Measurements from ENCODE around the gene C1orf159. TPM values are rescaled to one million over a fixed set of nuclear protein-coding genes. Genes with fewer than 3 reads are reported as not detected.

Gene C1orf159
- total and polyA plus RNA-seq, 10 of the 15 experiments (the other 5 are each of a cell fraction or from before 2014, with no cell fraction given): 0.11 to 23.4 (median 8.0) TPM

DNA sequence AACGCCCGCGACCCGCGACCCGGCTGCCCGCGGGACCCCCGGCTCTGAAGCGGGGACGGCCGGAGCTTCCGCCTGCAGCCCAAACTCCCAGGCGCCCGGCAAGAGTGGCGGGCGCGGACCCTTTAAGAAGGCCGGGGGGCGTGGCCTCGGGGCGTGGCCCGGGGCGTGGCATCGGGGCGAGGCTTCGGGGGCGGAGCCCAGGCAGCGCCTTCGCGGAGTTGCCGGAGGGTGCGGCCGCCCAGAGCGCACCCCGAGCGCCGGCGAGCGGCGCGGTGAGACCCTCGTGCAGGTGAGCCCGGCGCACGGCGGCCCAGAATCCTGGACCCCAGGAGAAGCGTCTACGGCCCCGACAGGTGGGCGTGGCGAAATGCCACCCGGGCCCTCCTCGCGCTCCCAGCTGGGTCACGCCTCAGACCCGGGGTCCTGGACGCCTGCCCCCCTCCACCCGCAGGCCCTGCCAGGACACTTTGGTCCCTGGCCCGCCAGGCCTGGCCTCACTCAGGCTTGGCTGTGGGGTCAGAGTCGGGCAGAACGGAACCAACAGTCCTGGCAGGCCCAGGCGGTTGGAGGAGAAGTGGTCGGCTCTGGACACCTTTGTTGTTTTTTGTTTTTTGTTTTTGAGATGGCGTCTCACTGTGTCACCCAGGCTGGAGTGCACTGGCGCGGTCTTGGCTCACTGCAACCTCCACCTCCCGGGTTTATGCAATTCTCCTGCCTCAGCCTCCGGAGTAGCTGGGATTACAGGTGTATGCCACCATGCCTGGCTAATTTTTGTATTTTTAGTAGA, 56.2 kb downstream of the C1orf159 start:
- no peaks in the 10 kb centered on the region for H3K27me3 ChIP-seq (replicated peaks in 1 of 2; ENCODE audit: control insufficient read depth in 2 of 2, insufficient read depth in 2 of 2, low read length in 1 of 2)
- H3K9me3 ChIP-seq (replicated peaks; ENCODE audit: control insufficient read depth, insufficient read depth, low read length): no peaks in the 10 kb centered on the region
- SMC1A ChIA-PET (ENCODE audit: uncharacterized antibody, unreplicated experiment): interaction anchor here (1.0 to 1.1 kb wide), 2 partner anchors 26 to 84 kb away, joined by 3 read pairs; no protein-coding TSS in a partner anchor
- POLR2A ChIA-PET: interaction anchor here (0.6 to 1.9 kb wide), 7 partner anchors 20 to 191 kb away, joined by 3 to 9 read pairs (median 4); partner anchors contain the start of gene ISG15
- FAIRE-seq (no peak), DNase-seq (ENCODE audit: low read depth, low spot score) (no peak), ATAC-seq (peak; percentile 81)
- WGBS (ENCODE audit: insufficient coverage, insufficient replicate concordance, low lambda C conversion rate, missing lambda C conversion rate): 3% methylated on average over 62 of the region's 69 CpGs
- intact Hi-C loops (cut with micrococcal nuclease; ENCODE audit: unreplicated experiment) (loop anchor here (1.0 to 10.0 kb wide), 3 partner anchors 26 to 155 kb away; no protein-coding TSS in a partner anchor), in situ Hi-C loops (cut with MboI) (loop anchor here (5.0 kb wide), 2 partner anchors 37 to 77 kb away; partner anchors contain the start of genes AGRN and PERM1)
- peak overlapping the region; percentile 99 for H3K4me2 ChIP-seq (ENCODE audit: control insufficient read depth, insufficient read depth)
- H2AFZ ChIP-seq (ENCODE audit: control insufficient read depth, low read depth, low read length): peak overlapping the region; percentile 69
- H3K36me3 ChIP-seq (ENCODE audit: control insufficient read depth in 2 of 2, insufficient read depth in 2 of 2, low read length in 1 of 2): no peaks in the 10 kb centered on the region
- H3K4me3 ChIP-seq: peak overlapping the region; percentile 67; the same call in 1 of the 2 replicates
- CTCF ChIA-PET: interaction anchor here (0.6 to 8.7 kb wide), 9 partner anchors 20 to 75 kb away, joined by 3 to 83 read pairs (median 4); partner anchors contain the start of gene ISG15
- H3K4me1 ChIP-seq (ENCODE audit: control insufficient read depth, insufficient read depth, low read length): peaks cover 28% of the 10 kb centered on the region
- peak overlapping the region; percentile 22; the same call in 1 of the 2 replicates for H3K9ac ChIP-seq (ENCODE audit: control insufficient read depth, insufficient read depth, low read length)
- H3K79me2 ChIP-seq (ENCODE audit: control insufficient read depth, insufficient read depth, low read length): no peaks in the 10 kb centered on the region
- RAD21 ChIA-PET (ENCODE audit: unreplicated experiment): interaction anchor here (1.3 to 1.6 kb wide), 6 partner anchors 20 to 154 kb away, joined by 3 to 15 read pairs (median 4); no protein-coding TSS in a partner anchor
- H4K20me1 ChIP-seq (ENCODE audit: control insufficient read depth, insufficient read depth): no peaks in the 10 kb centered on the region
- no peak overlapping the region for H3K27ac ChIP-seq (ENCODE audit: control insufficient read depth, insufficient read depth)
- TSS peak; percentile 61 for BruUV-seq (replicated peaks)
- peak; percentile 49 for TF ChIP-seq BACH1 (IDR thresholded peaks at IDR 0.05; ENCODE audit: borderline replicate concordance)
- TF ChIP-seq SP1 (IDR thresholded peaks at IDR 0.05; ENCODE audit: low read depth, low read length): peak; percentile 78
- TF ChIP-seq DPF2 (IDR thresholded peaks at IDR 0.05): peak; percentile 54
- TF ChIP-seq LARP7 (IDR thresholded peaks at IDR 0.05): peak; percentile 86; the same call in 1 of the 2 replicates
- TF ChIP-seq ZNF207 (IDR thresholded peaks at IDR 0.05; ENCODE audit: borderline replicate concordance): 0 out of 2 replicates have a peak, but pooled peaks have one; percentile 56
- TF ChIP-seq, protein P1, sequence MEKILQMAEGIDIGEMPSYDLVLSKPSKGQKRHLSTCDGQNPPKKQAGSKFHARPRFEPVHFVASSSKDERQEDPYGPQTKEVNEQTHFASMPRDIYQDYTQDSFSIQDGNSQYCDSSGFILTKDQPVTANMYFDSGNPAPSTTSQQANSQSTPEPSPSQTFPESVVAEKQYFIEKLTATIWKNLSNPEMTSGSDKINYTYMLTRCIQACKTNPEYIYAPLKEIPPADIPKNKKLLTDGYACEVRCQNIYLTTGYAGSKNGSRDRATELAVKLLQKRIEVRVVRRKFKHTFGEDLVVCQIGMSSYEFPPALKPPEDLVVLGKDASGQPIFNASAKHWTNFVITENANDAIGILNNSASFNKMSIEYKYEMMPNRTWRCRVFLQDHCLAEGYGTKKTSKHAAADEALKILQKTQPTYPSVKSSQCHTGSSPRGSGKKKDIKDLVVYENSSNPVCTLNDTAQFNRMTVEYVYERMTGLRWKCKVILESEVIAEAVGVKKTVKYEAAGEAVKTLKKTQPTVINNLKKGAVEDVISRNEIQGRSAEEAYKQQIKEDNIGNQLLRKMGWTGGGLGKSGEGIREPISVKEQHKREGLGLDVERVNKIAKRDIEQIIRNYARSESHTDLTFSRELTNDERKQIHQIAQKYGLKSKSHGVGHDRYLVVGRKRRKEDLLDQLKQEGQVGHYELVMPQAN (conservative IDR thresholded peaks at IDR 0.05): 0 out of 2 replicates have a peak, but pooled peaks have one; percentile 64
- peak; percentile 23; the same call in 1 of the 2 replicates for TF ChIP-seq IKZF1 (conservative IDR thresholded peaks at IDR 0.05)
- TF ChIP-seq, protein P2, sequence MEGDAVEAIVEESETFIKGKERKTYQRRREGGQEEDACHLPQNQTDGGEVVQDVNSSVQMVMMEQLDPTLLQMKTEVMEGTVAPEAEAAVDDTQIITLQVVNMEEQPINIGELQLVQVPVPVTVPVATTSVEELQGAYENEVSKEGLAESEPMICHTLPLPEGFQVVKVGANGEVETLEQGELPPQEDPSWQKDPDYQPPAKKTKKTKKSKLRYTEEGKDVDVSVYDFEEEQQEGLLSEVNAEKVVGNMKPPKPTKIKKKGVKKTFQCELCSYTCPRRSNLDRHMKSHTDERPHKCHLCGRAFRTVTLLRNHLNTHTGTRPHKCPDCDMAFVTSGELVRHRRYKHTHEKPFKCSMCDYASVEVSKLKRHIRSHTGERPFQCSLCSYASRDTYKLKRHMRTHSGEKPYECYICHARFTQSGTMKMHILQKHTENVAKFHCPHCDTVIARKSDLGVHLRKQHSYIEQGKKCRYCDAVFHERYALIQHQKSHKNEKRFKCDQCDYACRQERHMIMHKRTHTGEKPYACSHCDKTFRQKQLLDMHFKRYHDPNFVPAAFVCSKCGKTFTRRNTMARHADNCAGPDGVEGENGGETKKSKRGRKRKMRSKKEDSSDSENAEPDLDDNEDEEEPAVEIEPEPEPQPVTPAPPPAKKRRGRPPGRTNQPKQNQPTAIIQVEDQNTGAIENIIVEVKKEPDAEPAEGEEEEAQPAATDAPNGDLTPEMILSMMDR (IDR thresholded peaks at IDR 0.05 in 2 of 3, conservative IDR thresholded peaks at IDR 0.05 in 1 of 3; ENCODE audit: control insufficient read depth in 2 of 3, extremely low read depth in 1 of 3, insufficient read depth in 1 of 3, low read depth in 3 of 3, low read length in 3 of 3): 0 out of 6 replicates have a peak, but pooled peaks of 1 of the 3 experiments have one; percentile 10
- TF ChIP-seq STAT3 (IDR thresholded peaks at IDR 0.05; ENCODE audit: low read depth, low read length): no peak
- TF ChIP-seq, protein P3, sequence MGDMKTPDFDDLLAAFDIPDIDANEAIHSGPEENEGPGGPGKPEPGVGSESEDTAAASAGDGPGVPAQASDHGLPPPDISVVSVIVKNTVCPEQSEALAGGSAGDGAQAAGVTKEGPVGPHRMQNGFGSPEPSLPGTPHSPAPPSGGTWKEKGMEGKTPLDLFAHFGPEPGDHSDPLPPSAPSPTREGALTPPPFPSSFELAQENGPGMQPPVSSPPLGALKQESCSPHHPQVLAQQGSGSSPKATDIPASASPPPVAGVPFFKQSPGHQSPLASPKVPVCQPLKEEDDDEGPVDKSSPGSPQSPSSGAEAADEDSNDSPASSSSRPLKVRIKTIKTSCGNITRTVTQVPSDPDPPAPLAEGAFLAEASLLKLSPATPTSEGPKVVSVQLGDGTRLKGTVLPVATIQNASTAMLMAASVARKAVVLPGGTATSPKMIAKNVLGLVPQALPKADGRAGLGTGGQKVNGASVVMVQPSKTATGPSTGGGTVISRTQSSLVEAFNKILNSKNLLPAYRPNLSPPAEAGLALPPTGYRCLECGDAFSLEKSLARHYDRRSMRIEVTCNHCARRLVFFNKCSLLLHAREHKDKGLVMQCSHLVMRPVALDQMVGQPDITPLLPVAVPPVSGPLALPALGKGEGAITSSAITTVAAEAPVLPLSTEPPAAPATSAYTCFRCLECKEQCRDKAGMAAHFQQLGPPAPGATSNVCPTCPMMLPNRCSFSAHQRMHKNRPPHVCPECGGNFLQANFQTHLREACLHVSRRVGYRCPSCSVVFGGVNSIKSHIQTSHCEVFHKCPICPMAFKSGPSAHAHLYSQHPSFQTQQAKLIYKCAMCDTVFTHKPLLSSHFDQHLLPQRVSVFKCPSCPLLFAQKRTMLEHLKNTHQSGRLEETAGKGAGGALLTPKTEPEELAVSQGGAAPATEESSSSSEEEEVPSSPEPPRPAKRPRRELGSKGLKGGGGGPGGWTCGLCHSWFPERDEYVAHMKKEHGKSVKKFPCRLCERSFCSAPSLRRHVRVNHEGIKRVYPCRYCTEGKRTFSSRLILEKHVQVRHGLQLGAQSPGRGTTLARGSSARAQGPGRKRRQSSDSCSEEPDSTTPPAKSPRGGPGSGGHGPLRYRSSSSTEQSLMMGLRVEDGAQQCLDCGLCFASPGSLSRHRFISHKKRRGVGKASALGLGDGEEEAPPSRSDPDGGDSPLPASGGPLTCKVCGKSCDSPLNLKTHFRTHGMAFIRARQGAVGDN (IDR thresholded peaks at IDR 0.05): 0 out of 2 replicates have a peak, but pooled peaks have one; percentile 37
- TF ChIP-seq GATAD2B (conservative IDR thresholded peaks at IDR 0.05; ENCODE audit: low read depth): 0 out of 2 replicates have a peak, but pooled peaks have one; percentile 56
- 0 out of 2 replicates have a peak, but pooled peaks have one; percentile 5 for TF ChIP-seq TCF3 (IDR thresholded peaks at IDR 0.05; ENCODE audit: borderline replicate concordance, insufficient read depth, low read depth, low read length)
- TF ChIP-seq BHLHE40 (IDR thresholded peaks at IDR 0.05; ENCODE audit: borderline replicate concordance in 1 of 2, low read depth in 2 of 2, low read length in 1 of 2): peak in 1 of 2 experiments; percentile 43; a peak in 1 of 4 replicates

Data from GM12878 (cell line).